Ishikawa (cell line): Measurements from ENCODE around the gene RHOBTB3.

Experiments
- CEBPB ChIP-seq: IDR thresholded peaks from 2 replicates; pipeline ENCODE4 v1.6.1; 2012
- CREB1 ChIP-seq: IDR thresholded peaks from 2 replicates; pipeline ENCODE4 v1.6.1; 2012; ENCODE audit warnings: low read depth
- EGR1 ChIP-seq: IDR thresholded peaks from 2 replicates; pipeline ENCODE4 v1.6.1; 2012
- EP300 ChIP-seq: IDR thresholded peaks from 2 replicates; pipeline ENCODE4 v1.6.1; 2012; ENCODE audit warnings: borderline replicate concordance
- FOXM1 ChIP-seq: IDR thresholded peaks from 2 replicates; pipeline ENCODE4 v1.6.1; 2012; ENCODE audit warnings: low read depth, borderline replicate concordance
- MAX ChIP-seq: IDR thresholded peaks from 2 replicates; pipeline ENCODE4 v1.6.1; 2012
- NFIC ChIP-seq: IDR thresholded peaks from 2 replicates; pipeline ENCODE4 v1.6.1; 2012
- RAD21 ChIP-seq: IDR thresholded peaks from 2 replicates; pipeline ENCODE4 v1.6.1; 2012; ENCODE audit warnings: low read depth
- REST ChIP-seq: IDR thresholded peaks from 2 replicates; pipeline ENCODE4 v1.6.1; 2012; ENCODE audit warnings: low read depth, mild to moderate bottlenecking
- TAF1 ChIP-seq: IDR thresholded peaks from 2 replicates; pipeline ENCODE4 v1.6.1; 2012; ENCODE audit warnings: low read depth, mild to moderate bottlenecking
- TCF12 ChIP-seq: IDR thresholded peaks from 2 replicates; pipeline ENCODE4 v1.6.1; 2012; ENCODE audit warnings: low read depth
- TEAD4 ChIP-seq: IDR thresholded peaks from 2 replicates; pipeline ENCODE4 v1.6.1; 2012
- USF1 ChIP-seq: IDR thresholded peaks from 2 replicates; pipeline ENCODE4 v1.6.1; 2012
- YY1 ChIP-seq: IDR thresholded peaks from 2 replicates; pipeline ENCODE4 v1.6.1; 2012; ENCODE audit warnings: low read depth
- ZBTB7A ChIP-seq: IDR thresholded peaks from 2 replicates; pipeline ENCODE4 v1.6.1; 2012; ENCODE audit warnings: low read depth

The RHOBTB3 gene

GRCh38 chr5:95816341-95816740 lies 85.2 kb downstream of the RHOBTB3 start:
- no peak for TF ChIP-seq REST
- TF ChIP-seq CREB1 = no peak
- no peak for TF ChIP-seq RAD21
- no peak for TF ChIP-seq TAF1
- no peak for TF ChIP-seq ZBTB7A
- TF ChIP-seq TCF12 = no peak
- TF ChIP-seq MAX = no peak
- no peak for TF ChIP-seq TEAD4
- TF ChIP-seq NFIC = no peak
- no peak for TF ChIP-seq YY1
- TF ChIP-seq EGR1 = no peak
- no peak for TF ChIP-seq EP300

- TF ChIP-seq CREB1 = no peak
- no peak for TF ChIP-seq MAX
- TF ChIP-seq CEBPB = no peak
- TF ChIP-seq RAD21 = no peak
- TF ChIP-seq YY1 = no peak
- TF ChIP-seq TCF12 = no peak
- TF ChIP-seq EP300 = no peak
- no peak for TF ChIP-seq FOXM1
- no peak for TF ChIP-seq USF1
- no peak for TF ChIP-seq ZBTB7A
- TF ChIP-seq TEAD4 = no peak
- no peak for TF ChIP-seq REST
- no peak for TF ChIP-seq TAF1
- no peak for TF ChIP-seq NFIC
- no peak for TF ChIP-seq EGR1
Observed at GRCh38 chr5:95816776-95817175, 85.6 kb downstream of the RHOBTB3 start.

- TF ChIP-seq TCF12 (peak; percentile 25; the same call in 1 of the 2 replicates), TEAD4 (0 out of 2 replicates have a peak, but pooled peaks have one; percentile 40), TAF1 (no peak)
Observed at GRCh38 chr5:95817430-95817829, 86.3 kb downstream of the RHOBTB3 start.

- TF ChIP-seq TAF1 = no peak
Observed at GRCh38 chr5:95818181-95819147, 87.3 kb downstream of the RHOBTB3 start.

- no peak for TF ChIP-seq CREB1
- no peak for TF ChIP-seq RAD21
- no peak for TF ChIP-seq TAF1
- TF ChIP-seq FOXM1 = no peak
- TF ChIP-seq ZBTB7A = no peak
- no peak for TF ChIP-seq MAX
- TF ChIP-seq USF1 = no peak
- no peak for TF ChIP-seq TEAD4
- TF ChIP-seq YY1 = no peak
Observed at GRCh38 chr5:95821110-95822021, 90.2 kb downstream of the RHOBTB3 start.
